ENCODE data around the gene ZNF32. TPM values are rescaled to one million over a fixed set of nuclear protein-coding genes. Genes with fewer than 3 reads are reported as not detected.
"Not testable (repeated sequence)": the region's sequence is repeated elsewhere in the genome, so short reads cannot be mapped to it uniquely, and the experiment has no call there.

ZNF32 gene
- total RNA-seq, 4 donors from 2014 or later: 24.9 to 45.4 (median 36.8) TPM

DNA sequence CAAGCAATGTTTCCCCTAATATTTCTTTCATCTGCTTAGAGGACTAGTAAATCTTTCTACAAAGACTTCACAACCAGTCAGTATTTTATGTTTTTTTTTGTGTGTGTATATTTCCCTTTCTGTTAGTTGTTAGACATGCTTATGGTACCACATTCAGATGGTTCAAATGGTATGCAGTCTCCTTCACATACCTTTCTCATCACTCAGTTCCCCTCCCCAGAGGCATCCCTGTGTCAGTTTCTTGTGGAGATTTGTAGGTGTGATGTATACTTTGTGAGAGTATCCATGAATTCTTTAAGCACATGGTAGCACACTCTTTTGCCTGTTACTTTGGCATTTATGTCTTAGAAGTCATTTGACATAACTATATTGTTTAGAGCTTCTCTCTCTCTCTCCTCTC is 38.0 kb downstream of the ZNF32 start:
- H3K4me3 ChIP-seq: no peak overlapping the region
- no peaks in the 10 kb centered on the region for H3K9me3 ChIP-seq
- H3K27me3 ChIP-seq: no peaks in the 10 kb centered on the region
- no peak for DNase-seq (ENCODE audit: low spot score in 2 of 2)
- H3K4me1 ChIP-seq: peaks cover 16% of the 10 kb centered on the region
- H3K36me3 ChIP-seq: peaks cover 38% of the 10 kb centered on the region
- TF ChIP-seq, protein P1, sequence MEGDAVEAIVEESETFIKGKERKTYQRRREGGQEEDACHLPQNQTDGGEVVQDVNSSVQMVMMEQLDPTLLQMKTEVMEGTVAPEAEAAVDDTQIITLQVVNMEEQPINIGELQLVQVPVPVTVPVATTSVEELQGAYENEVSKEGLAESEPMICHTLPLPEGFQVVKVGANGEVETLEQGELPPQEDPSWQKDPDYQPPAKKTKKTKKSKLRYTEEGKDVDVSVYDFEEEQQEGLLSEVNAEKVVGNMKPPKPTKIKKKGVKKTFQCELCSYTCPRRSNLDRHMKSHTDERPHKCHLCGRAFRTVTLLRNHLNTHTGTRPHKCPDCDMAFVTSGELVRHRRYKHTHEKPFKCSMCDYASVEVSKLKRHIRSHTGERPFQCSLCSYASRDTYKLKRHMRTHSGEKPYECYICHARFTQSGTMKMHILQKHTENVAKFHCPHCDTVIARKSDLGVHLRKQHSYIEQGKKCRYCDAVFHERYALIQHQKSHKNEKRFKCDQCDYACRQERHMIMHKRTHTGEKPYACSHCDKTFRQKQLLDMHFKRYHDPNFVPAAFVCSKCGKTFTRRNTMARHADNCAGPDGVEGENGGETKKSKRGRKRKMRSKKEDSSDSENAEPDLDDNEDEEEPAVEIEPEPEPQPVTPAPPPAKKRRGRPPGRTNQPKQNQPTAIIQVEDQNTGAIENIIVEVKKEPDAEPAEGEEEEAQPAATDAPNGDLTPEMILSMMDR (IDR thresholded peaks at IDR 0.05): no peak
- no peak for TF ChIP-seq POLR2A (IDR thresholded peaks at IDR 0.05)
- TF ChIP-seq POLR2AphosphoS5 (IDR thresholded peaks at IDR 0.05): no peak
- H3K27ac ChIP-seq: no peak overlapping the region

DNA sequence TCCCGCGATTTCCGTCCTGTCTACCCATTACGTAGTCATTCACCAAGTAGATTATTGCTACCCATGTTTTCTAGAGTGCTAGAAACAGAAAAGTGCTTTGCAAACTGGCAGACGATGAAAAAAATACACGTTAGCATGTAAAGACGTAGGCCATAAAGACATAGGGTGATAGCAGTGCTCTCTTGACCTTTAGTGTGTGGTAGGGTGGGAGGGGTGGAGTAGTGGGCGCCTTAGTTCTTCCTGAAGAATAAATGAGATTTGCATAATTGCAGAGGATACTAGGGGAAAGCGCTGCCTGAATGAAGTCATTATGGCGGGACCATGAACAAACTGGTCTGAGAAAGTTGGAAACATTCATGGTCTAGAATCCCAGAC is 41.5 kb downstream of the ZNF32 start:
- H3K36me3 ChIP-seq: peaks cover 20% of the 10 kb centered on the region
- H3K27ac ChIP-seq: no peak overlapping the region
- 86% methylated on average over 10 of the region's 10 CpGs for WGBS
- DNase-seq (ENCODE audit: low spot score in 2 of 2): no peak
- H3K27me3 ChIP-seq: no peaks in the 10 kb centered on the region
- H3K4me1 ChIP-seq: peaks cover 17% of the 10 kb centered on the region
- H3K9me3 ChIP-seq: no peaks in the 10 kb centered on the region
- TF ChIP-seq POLR2AphosphoS5 (IDR thresholded peaks at IDR 0.05) (no peak), EP300 (IDR thresholded peaks at IDR 0.05) (no peak), POLR2A (IDR thresholded peaks at IDR 0.05) (no peak)
- TF ChIP-seq, protein P1 (IDR thresholded peaks at IDR 0.05): no peak
- H3K4me3 ChIP-seq: peak overlapping the region; percentile 96

DNA sequence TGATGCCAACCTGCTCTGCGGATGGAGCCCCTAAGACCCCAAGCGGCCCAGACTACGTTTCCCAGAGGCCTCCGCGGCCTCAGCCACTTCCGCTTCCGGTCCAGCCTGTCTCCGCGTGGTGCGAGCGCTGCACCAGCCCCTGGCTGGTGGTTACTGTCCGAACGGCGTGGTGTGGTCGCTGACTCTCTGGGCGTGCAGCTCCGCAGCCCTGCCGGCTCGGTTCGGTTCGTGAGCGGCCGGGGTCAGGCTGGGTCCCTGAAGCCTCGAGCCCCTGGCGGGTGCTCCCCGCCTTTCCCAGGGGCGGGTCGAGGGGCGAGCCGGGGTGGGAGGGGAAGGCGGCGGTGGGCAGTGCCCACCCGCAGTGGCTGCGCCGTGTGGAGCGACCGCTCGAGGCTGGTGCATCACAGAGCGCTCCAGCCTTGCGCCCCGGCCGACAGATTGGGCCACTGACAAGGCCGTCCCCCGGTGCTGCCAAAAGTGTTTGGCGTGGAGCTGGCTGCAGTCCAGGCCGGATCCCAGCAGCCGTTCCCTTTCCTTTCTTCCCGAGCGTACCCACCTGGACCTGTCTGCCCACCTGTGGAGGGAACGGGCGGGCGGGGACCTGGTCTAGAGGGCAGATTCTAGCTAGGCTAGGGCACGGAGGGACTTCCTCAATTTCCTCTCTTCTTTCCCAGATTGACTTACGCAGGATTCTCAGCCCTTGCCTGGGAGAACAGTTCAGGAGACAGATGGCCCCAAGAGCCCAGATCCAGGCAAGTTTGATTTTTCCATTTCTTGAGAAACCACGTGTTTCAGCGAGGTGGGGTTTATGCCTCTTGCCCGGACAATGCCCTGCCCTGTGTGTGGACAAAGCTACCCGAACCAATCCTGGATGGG is 42.1 kb downstream of the ZNF32 start, which contains the start of gene ZNF485:
ZNF485 (plus strand) TSS at position 116 of the 876 bp plus-strand sequence; CDS start at position 729, 613 bp downstream.
- H3K9me3 ChIP-seq: no peaks in the 10 kb centered on the region
- 6% methylated on average over 27 of the region's 58 CpGs for WGBS
- H3K27me3 ChIP-seq: no peaks in the 10 kb centered on the region
- peak within 1 kb of the TSS; percentile 96 for H3K4me3 ChIP-seq
- H3K4me1 ChIP-seq: peaks cover 17% of the 10 kb centered on the region
- peaks cover 20% of the 10 kb centered on the region for H3K36me3 ChIP-seq
- TF ChIP-seq EP300 (IDR thresholded peaks at IDR 0.05) (no peak), POLR2A (IDR thresholded peaks at IDR 0.05) (no peak), POLR2AphosphoS5 (IDR thresholded peaks at IDR 0.05) (peak in 1 of 3 donors; percentile 23)
- TF ChIP-seq, protein P1 (IDR thresholded peaks at IDR 0.05): no peak
- DNase-seq (ENCODE audit: low spot score in 2 of 2): peak; percentile 73 to 82
- H3K27ac ChIP-seq: peak within 1 kb of the TSS; percentile 35

DNA sequence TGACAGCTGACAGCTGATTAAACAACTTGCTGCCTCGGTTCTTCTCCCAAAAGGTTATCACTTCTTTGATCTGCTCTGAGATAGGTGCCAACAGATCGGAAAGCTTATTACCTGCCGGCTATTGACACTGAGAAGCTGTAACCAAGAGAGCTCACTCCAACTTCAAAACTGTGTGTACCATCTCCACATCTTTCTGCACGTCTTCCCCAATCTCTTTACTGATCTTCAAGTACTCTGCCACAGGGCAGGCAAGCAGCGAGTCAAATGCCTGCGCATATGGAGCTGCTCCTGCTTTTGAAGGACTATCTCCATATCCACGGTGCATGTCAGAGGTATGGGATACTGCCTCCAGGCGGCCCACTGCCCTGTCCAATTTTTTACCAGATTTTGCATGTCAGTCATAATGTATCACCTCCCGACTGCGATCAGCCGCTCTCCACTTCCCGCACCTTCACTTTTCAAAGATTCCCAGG is 42.8 kb downstream of the ZNF32 start:
- Histone ChIP-seq H3K4me3 (peak overlapping the region; percentile 96), H3K9me3 (no peaks in the 10 kb centered on the region), H3K36me3 (peaks cover 14% of the 10 kb centered on the region), H3K4me1 (peaks cover 17% of the 10 kb centered on the region), H3K27me3 (no peaks in the 10 kb centered on the region), H3K27ac (no peak overlapping the region)
- no peak for DNase-seq (ENCODE audit: low spot score in 2 of 2)
- WGBS: 44% methylated on average over 12 of the region's 12 CpGs
- TF ChIP-seq, protein P1 (IDR thresholded peaks at IDR 0.05): no peak
- TF ChIP-seq POLR2AphosphoS5 (IDR thresholded peaks at IDR 0.05) (no peak), EP300 (IDR thresholded peaks at IDR 0.05) (no peak), POLR2A (IDR thresholded peaks at IDR 0.05) (no peak)

DNA sequence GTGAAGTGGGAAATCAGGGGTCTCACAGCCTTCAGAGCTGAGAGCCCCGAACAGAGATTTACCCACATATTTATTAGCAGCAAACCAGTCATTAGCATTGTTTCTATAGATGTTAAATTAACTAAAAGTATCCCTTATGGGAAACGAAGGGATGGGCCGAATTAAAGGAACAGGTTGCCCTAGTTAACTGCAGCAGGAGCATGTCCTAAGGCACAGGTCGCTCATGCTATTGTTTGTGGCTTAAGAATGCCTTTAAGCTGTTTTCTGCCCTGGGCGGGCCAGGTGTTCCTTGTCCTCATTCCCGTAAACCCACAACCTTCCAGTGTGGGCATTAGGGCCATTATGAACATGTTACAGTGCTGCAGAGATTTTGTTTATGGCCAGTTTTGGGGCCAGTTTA is 47.1 kb downstream of the ZNF32 start:
- 85% methylated on average over 6 of the region's 6 CpGs for WGBS

More for the DNA sequence above, 47.1 kb downstream of the ZNF32 start:
- not testable (repeated sequence) for H3K36me3 ChIP-seq; DNase-seq (ENCODE audit: low spot score in 2 of 2); H3K27me3 ChIP-seq; H3K4me1 ChIP-seq; H3K4me3 ChIP-seq; H3K27ac ChIP-seq; H3K9me3 ChIP-seq
